Pons (tissue), 1 donor: ENCODE data around the gene SPATS2L.
"Not testable (repeated sequence)": the region's sequence is repeated elsewhere in the genome, so short reads cannot be mapped to it uniquely, and the experiment has no call there.

Experiments
- DNase-seq: peaks from one replicate; pipeline ENCODE4 v3.0.0-alpha.2; 2016; ENCODE audit warnings: low spot score

The SPATS2L gene

DNA sequence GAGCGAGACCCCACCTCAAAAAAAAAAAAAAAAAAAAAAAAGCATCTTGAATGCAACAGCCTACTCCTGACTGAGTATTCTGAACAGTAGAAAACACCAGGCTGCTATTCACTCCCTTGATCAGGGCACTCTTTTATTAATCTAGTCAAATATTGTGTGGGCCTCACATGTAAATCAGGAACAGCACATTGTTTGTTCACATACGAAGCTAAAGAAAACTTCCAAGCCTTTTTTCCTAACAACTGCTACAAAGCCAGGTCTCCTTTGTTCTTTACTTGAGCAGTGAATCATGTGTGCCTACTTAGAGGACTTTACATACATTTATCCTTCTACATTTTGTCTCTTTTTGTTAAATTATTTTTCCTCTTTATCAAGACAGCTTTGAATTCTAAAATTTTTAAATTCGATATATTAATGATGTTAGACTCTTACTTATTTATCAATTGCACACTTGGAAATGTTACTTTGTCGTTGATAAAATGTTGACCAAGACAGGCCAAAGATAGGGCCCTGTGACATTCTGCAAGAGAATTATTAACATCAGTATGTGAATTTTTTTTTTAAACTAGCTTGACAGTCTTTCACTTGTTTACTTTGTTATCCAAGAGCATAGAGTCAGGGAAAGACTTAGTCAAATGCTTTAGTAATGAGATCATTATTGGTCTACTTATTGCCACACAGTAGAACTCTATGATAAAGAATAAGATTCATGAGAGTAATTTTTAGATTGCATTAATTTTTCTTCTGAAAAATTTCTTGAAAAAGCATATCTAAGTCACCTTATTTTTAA, 13.2 kb downstream of the SPATS2L start:
- no peak for DNase-seq

DNA sequence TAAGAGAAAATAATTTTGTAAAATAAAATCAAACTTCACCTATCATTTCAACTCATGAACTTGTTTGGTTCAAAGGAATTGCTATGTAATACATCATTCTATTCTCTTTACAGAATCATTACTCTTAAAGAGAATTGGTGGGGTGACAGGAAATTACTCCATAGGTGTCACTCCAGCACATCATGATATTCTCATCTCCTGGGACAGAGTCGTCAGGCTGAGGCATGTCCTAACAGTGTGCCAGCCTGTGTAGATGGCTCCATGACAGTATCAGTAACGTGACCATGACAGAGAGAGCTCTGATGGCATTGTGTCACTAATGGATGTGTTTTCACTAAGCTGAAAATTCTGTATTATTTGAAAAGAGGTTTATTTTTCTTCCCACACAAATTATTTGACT, 13.9 kb downstream of the SPATS2L start:
- no peak for DNase-seq

DNA sequence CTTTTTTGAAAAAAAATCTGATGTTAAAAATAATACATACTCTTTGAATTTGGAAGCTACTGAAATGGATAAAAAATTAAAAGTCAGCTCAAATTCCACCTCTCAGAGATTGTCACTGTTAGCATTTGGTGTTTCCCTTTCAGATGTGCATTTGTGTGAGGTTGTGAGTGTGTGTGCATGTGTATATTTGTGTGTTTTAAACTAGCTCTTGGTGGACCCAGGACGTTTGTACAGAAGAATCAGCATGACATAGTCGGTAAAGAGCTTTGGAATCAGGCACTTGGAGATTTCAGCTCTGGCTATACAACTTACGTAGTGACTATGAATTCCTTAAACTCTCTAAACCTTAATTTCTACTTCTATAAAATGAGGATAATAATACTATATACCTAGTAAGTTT, 14.5 kb downstream of the SPATS2L start:
- DNase-seq: no peak

- peak; percentile 62 for DNase-seq
These were observed 15.5 kb downstream of the SPATS2L start for GRCh38 chr2:200321780-200322534.

DNA sequence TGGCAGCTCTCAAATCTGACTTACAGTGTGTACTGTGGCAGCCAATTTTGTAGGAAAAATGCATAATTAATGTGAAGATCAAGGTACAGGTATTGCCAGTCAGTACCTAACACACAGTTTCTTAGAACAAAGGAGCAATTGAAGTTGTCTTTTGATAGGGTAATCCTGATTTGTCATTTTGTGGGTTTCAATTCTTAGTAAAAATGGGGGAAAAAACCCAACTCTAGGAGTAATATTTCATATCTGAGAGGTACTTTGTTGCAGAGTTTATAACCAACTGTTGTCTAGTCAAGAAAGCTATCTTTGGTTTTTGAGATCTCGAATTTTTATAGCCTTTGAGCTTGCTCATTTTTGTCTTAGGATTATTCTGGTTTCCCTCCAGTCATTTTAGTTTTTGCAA, 16.1 kb downstream of the SPATS2L start:
- DNase-seq: no peak

DNA sequence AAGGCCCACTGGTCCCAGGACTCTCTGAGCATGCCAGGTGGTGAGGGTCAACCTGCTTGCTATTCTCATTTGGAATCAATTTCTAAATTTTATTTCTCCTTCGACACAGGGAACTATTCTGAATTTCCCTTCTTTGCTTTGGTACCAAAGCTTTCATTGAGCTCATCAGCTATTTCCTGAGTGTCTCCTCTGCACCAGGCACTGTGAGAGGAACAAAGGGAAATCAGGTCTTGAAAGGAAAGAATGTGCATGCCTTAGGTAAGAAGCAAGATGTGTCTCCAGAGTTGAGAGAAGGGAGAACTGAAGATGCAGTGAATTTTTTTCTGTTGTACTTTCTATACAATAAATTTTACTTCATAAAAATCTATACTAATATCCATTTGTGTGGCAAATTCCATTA, 17.9 kb downstream of the SPATS2L start:
- no peak for DNase-seq

DNA sequence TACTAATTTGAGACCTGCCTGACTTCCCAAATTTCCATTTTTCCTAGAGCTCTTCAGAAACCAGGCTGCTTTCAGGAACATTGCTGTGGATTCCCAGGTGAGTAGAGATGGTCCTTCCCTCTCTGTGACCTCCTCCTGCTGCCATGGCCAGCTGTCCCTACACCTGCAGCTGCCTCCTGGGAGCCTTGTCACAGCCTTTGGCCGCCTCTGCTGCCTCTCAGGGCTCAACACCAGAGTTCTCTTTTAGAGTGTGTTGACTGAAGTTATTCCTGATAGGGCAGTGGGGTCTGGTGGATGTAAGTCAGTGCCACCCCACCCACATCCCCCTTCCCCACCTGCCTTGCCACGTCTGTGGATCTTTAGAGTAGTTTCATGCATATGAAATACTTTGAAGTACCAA, 22.9 kb downstream of the SPATS2L start:
- no peak for DNase-seq

DNA sequence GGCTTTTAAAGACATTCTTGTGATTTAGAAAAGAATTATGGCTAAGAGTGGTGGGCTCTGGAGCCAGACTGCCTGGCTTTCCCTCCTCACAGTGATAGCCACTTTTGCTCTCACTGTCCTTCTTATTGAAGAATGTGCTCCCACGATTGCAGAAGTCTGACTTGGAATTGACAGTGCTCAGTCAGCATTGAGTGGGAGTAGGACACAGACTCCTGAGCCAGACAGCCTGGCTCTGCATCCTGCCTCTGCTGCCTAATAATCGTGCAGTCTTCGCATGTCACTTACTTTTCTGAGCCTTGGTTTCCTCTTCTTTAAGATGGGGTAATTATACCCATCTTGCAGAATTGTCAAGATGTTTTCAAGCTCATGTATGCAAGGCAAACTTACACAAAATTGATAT, 23.3 kb downstream of the SPATS2L start:
- no peak for DNase-seq

DNA sequence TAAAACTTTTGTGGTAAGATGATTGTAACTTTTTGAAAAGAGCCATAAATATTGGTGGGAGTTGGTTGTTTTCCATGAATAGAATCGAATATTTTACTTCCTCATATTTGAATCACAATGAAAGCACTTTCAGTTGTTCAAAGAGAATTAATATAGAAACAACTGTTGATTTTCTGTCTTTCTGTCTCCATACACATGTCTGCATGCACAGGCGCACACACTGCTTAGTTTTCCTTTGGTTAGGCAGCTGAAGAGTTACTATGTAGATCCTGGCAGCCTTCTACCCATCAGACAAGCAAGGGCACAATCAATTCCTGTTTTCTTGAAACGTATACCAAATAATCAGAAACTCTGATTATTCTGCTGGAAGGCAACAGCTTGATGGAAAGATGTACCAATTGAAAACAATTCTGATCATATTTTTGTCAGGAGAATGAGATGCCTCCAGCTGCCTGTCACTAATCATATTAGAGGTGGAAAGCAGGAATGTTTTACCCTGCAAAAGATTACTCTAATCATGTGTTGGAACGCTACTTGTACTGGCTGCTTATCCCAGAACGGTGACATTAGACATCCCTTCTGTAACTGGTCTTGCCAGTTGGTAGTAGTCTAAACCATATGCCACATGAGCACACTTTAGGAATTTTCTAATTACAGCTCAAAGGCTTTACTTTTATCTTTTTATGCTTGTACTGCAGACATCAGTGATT, 24.0 kb downstream of the SPATS2L start:
- DNase-seq: no peak

GRCh38 chr2:200331061-200331400, 24.5 kb downstream of the SPATS2L start:
- DNase-seq: no peak

DNA sequence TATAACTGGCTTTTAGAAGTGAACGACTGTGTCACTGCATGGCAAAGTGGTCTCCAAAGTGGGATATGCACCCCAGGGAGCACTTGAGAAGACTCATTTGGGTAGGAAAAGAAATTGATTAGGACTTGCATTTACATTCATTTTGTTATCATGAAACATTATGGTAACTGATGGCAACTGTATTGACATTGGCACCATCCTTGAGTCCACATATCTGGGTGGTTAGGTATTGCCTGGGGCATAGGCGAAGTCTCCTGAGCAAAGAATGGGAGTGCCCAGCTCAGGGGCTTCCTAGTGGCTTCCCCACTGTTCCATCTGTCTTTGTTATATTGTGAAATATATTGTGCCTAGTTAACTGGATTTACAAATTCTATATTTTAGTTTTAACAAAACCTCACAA, 29.2 kb downstream of the SPATS2L start:
- DNase-seq: no peak

- DNase-seq: no peak
These were observed 30.6 kb downstream of the SPATS2L start for GRCh38 chr2:200336980-200337615.

GRCh38 chr2:200337621-200338020, 31.1 kb downstream of the SPATS2L start:
- no peak for DNase-seq

- no peak for DNase-seq
These were observed 32.2 kb downstream of the SPATS2L start for GRCh38 chr2:200338692-200339091.

- DNase-seq: no peak
These were observed 34.2 kb downstream of the SPATS2L start for GRCh38 chr2:200340508-200341224.

DNA sequence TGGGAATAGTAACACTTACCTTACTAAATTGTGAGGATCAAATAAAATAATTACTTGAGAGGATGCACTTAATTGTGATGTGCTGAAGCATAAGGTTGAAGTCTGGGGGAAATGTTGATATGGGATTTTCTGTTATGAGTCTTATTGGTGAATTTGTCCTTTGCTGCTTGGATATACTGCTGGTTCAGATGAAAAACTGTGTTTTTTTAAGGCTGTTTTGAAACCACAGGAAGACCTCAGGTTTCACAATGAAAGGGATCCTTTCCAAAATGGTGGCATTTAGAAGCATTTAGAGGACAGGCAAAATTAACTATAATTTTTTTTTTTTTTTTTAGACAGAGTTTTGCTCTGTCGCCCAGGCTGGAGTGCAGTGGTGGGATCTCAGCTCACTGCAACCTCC, 34.9 kb downstream of the SPATS2L start:
- no peak for DNase-seq

GRCh38 chr2:200342235-200342634, 35.7 kb downstream of the SPATS2L start:
- no peak for DNase-seq

- no peak for DNase-seq
These were observed 36.2 kb downstream of the SPATS2L start for GRCh38 chr2:200342654-200343053.

- not testable (repeated sequence) for DNase-seq
These were observed 37.7 kb downstream of the SPATS2L start for GRCh38 chr2:200344202-200344601.

DNA sequence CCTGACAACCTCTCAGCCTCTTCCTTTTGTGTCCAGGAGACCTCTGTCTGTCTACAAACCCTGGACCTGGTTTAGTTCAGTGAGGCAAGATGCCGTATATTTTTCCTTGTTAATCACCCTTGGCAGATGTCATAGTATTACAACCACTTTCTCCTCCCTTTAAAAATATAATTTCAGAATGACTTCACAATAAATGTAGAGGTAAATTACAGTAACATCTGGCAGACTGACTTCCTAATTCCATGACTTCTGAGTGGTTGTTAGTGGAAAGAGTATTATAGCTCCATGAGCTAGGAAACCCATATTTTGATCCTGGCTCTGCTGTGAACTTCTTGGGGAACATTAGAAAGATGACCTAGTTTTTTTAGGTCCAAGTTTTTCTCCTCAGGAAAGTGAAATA, 39.5 kb downstream of the SPATS2L start:
- DNase-seq: no peak

DNA sequence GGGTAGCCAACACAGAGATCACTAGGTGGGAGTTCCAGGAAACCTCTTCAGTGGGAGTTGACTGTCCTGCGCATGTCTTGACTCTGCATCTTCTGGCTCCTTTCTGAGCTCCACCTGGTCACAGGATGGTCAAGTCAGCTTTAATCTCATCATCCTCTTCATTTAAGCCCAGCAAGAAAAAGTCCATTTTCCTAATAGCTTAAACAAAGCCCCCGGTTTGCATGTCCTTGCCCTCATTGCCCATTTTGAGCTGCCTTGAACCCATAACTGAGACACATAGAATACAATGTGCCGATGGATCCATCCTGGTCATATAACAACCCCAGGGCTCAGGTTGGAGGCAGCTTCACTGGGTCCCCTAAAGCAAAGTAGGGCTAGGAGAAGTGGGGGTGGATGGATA, 40.8 kb downstream of the SPATS2L start:
- no peak for DNase-seq
